Peyer's patch (tissue), 4 donors: ENCODE results near the gene ATP6V0D1. TPM values are rescaled to one million over a fixed set of nuclear protein-coding genes. Genes with fewer than 3 reads are reported as not detected.

Experiments used
- DNase-seq, 3 donors: peaks; one replicate each; pipeline ENCODE4 v3.0.0-alpha.2; 2017 to 2019
- H3K27ac ChIP-seq, 4 donors: fragments of 200-600 bp; sonication (generic); one replicate each; pipeline ENCODE4 v1.5.1; 2016 to 2019
- H3K27me3 ChIP-seq, 2 donors: fragments of 200-600 bp; sonication (generic); one replicate each; pipeline ENCODE4 v1.5.1; 2019
- H3K36me3 ChIP-seq, 3 donors: fragments of 200-600 bp; sonication (generic); one replicate each; pipeline ENCODE4 v1.5.1; 2016 to 2019
- H3K4me1 ChIP-seq, 4 donors: fragments of 200-600 bp; sonication (generic); one replicate each; pipeline ENCODE4 v1.5.1; 2016 to 2019
- H3K4me3 ChIP-seq, 4 donors: fragments of 200-600 bp; sonication (generic); 1 replicate in 3 of 4; 2 replicates in 1 of 4; pipeline ENCODE4 v1.5.1; 2016 to 2019; ENCODE audit warnings: mild to moderate bottlenecking in 1 of 4
- H3K9me3 ChIP-seq, 4 donors: fragments of 200-600 bp; sonication (generic); one replicate each; pipeline ENCODE4 v1.5.1; 2016 to 2019; ENCODE audit warnings: mild to moderate bottlenecking in 1 of 4
- CTCF ChIP-seq, 6 experiments: fragments of 450-650 bp in 4 of 6; fragments of 200-600 bp in 2 of 6; sonication (generic) in 1 of 6; IDR thresholded peaks; one replicate each; pipeline ENCODE4 v1.5.1; 2017 to 2019; ENCODE audit warnings: antibody characterized with exemption in 6 of 6, mild to moderate bottlenecking in 3 of 6, moderate library complexity in 1 of 6
- POLR2A ChIP-seq, 2 donors: fragments of 450-650 bp; IDR thresholded peaks; one replicate each; pipeline ENCODE4 v1.5.1; 2017; ENCODE audit warnings: antibody characterized with exemption in 2 of 2, mild to moderate bottlenecking in 2 of 2, moderate library complexity in 2 of 2
- total RNA-seq, 4 donors: library from RNA; depleted of rRNA; stranded (reverse); fragments of >200 nt; gene quantifications; one replicate each; pipeline ENCODE4 v1.1.0, GENCODE V29; 2016

ATP6V0D1 gene
- total RNA-seq, 4 donors from 2014 or later: 131 to 223 (median 202) TPM

- no peak for TF ChIP-seq CTCF (IDR thresholded peaks at IDR 0.05)
- TF ChIP-seq POLR2A (IDR thresholded peaks at IDR 0.05): no peak
- Histone ChIP-seq H3K4me3 (no peak overlapping the region), H3K4me1 (peaks cover 0 to 17% (median 9%) of the 10 kb centered on the region in 4 donors), H3K27me3 (no peaks in the 10 kb centered on the region), H3K9me3 (no peaks in the 10 kb centered on the region), H3K36me3 (peaks cover 0 to 50% (median 0%) of the 10 kb centered on the region in 3 donors), H3K27ac (peak overlapping the region in 1 of 4 donors; percentile 16)
- DNase-seq: peak in 1 of 3 donors; percentile 45
These were observed 44.2 kb downstream of the ATP6V0D1 start for GRCh38 chr16:67436640-67437193.

- H3K4me1 ChIP-seq: peaks cover 0 to 22% (median 8%) of the 10 kb centered on the region in 4 donors
- DNase-seq: peak in 2 of 3 donors; percentile 46 to 51
- peak overlapping the region in 1 of 4 donors; percentile 71 for H3K27ac ChIP-seq
- no peak for TF ChIP-seq POLR2A (IDR thresholded peaks at IDR 0.05)
- peak in 1 of 6 experiments; percentile 4 for TF ChIP-seq CTCF (IDR thresholded peaks at IDR 0.05)
- no peaks in the 10 kb centered on the region for H3K27me3 ChIP-seq
- peaks cover 0 to 50% (median 0%) of the 10 kb centered on the region in 3 donors for H3K36me3 ChIP-seq
- H3K9me3 ChIP-seq: no peaks in the 10 kb centered on the region
- no peak overlapping the region for H3K4me3 ChIP-seq
These were observed 45.2 kb downstream of the ATP6V0D1 start for GRCh38 chr16:67435758-67436164.

GRCh38 chr16:67433131-67433719, 47.7 kb downstream of the ATP6V0D1 start:
- peaks cover 0 to 28% (median 14%) of the 10 kb centered on the region in 4 donors for H3K4me1 ChIP-seq
- H3K36me3 ChIP-seq: peaks cover 0 to 30% (median 0%) of the 10 kb centered on the region in 3 donors
- H3K9me3 ChIP-seq: no peaks in the 10 kb centered on the region
- H3K27ac ChIP-seq: peak overlapping the region in 3 of 4 donors; percentile 80 to 99 (median 93)
- DNase-seq: peak in 1 of 3 donors; percentile 54
- TF ChIP-seq CTCF (IDR thresholded peaks at IDR 0.05) (no peak), POLR2A (IDR thresholded peaks at IDR 0.05) (no peak)
- no peaks in the 10 kb centered on the region for H3K27me3 ChIP-seq
- peak overlapping the region in 3 of 4 donors; percentile 43 to 92 (median 62) for H3K4me3 ChIP-seq

- TF ChIP-seq CTCF (IDR thresholded peaks at IDR 0.05) (no peak), POLR2A (IDR thresholded peaks at IDR 0.05) (peak; percentile 6 to 25)
- Histone ChIP-seq H3K9me3 (no peaks in the 10 kb centered on the region), H3K27me3 (no peaks in the 10 kb centered on the region), H3K27ac (peak overlapping the region in 3 of 4 donors; percentile 80 to 99 (median 93)), H3K4me3 (peak overlapping the region in 3 of 4 donors; percentile 43 to 92 (median 62)), H3K36me3 (peaks cover 0 to 23% (median 0%) of the 10 kb centered on the region in 3 donors), H3K4me1 (peaks cover 0 to 28% (median 15%) of the 10 kb centered on the region in 4 donors)
- DNase-seq: peak in 1 of 3 donors; percentile 54
These were observed 48.5 kb downstream of the ATP6V0D1 start for GRCh38 chr16:67432506-67432890.

GRCh38 chr16:67431775-67432505, 49.0 kb downstream of the ATP6V0D1 start:
- TF ChIP-seq CTCF (IDR thresholded peaks at IDR 0.05) (no peak), POLR2A (IDR thresholded peaks at IDR 0.05) (no peak)
- peaks cover 0 to 17% (median 0%) of the 10 kb centered on the region in 3 donors for H3K36me3 ChIP-seq
- peaks cover 0 to 28% (median 15%) of the 10 kb centered on the region in 4 donors for H3K4me1 ChIP-seq
- H3K27ac ChIP-seq: peak overlapping the region in 3 of 4 donors; percentile 80 to 99 (median 93)
- H3K4me3 ChIP-seq: peak overlapping the region; percentile 43 to 92 (median 58)
- no peaks in the 10 kb centered on the region for H3K9me3 ChIP-seq
- DNase-seq: peak in 1 of 3 donors; percentile 59
- no peaks in the 10 kb centered on the region for H3K27me3 ChIP-seq
